Activated CD4-positive, alpha-beta T cell treated with anti-CD3 and anti-CD28 coated beads for 36 hours (primary cell): ENCODE data around the gene ANKRD35. TPM values are rescaled to one million over a fixed set of nuclear protein-coding genes. Genes with fewer than 3 reads are reported as not detected.
"Not testable (repeated sequence)": the region's sequence is repeated elsewhere in the genome, so short reads cannot be mapped to it uniquely, and the experiment has no call there.

Experiments
- ATAC-seq: fragments of 200-7000 bp; cut with Tn5 transposase; one replicate; pipeline ENCODE4 v1.10.0; 2021; ENCODE audit warnings: mild to moderate bottlenecking, moderate library complexity
- CTCF ChIA-PET: fragments of 350-600 bp; sonication (Branson Sonifier 250); formaldehyde crosslinking; loops from one replicate; lab custom pipeline; 2021; ENCODE audit warnings: antibody characterized with exemption; lab: Charles Lee
- POLR2A ChIA-PET: fragments of 350-600 bp; sonication (Branson Sonifier 250); formaldehyde crosslinking; loops from one replicate; lab custom pipeline; 2021; ENCODE audit warnings: antibody characterized with exemption, inconsistent platforms; lab: Charles Lee
- DNase-seq: peaks from one replicate; pipeline ENCODE4 v3.0.0-alpha.2; 2020
- H3K27ac Mint-ChIP-seq: one replicate; pipeline ENCODE4 v1.8.0; 2021; ENCODE audit warnings: mixed read lengths
- H3K27me3 Mint-ChIP-seq: one replicate; pipeline ENCODE4 v1.8.0; 2021; ENCODE audit warnings: mixed read lengths
- H3K36me3 Mint-ChIP-seq: one replicate; pipeline ENCODE4 v1.8.0; 2021; ENCODE audit warnings: low read depth, mixed read lengths
- H3K4me1 Mint-ChIP-seq: one replicate; pipeline ENCODE4 v1.8.0; 2021; ENCODE audit warnings: mixed read lengths
- H3K4me3 Mint-ChIP-seq: one replicate; pipeline ENCODE4 v1.8.0; 2021; ENCODE audit warnings: mild to moderate bottlenecking, moderate library complexity, mixed read lengths
- H3K9me3 Mint-ChIP-seq: one replicate; pipeline ENCODE4 v1.8.0; 2021; ENCODE audit warnings: low read depth, mixed read lengths
- intact Hi-C, 2 experiments: fragments of 100-400 bp; cut with DNase I in 1 of 2; cut with micrococcal nuclease in 1 of 2; formaldehyde crosslinking; loops; one replicate each; pipeline versions ENCODE4 v1.14.2 to v1.15.1; 2022 to 2024; cut with DNase I, micrococcal nuclease
- total RNA-seq, 2 experiments: library from RNA; stranded (reverse); gene quantifications; one replicate each; pipeline ENCODE4 v1.2.3, GENCODE V29; 2021

ANKRD35 gene
- total RNA-seq, 2 experiments from 2014 or later, result 0.30 to 0.55 TPM

DNA sequence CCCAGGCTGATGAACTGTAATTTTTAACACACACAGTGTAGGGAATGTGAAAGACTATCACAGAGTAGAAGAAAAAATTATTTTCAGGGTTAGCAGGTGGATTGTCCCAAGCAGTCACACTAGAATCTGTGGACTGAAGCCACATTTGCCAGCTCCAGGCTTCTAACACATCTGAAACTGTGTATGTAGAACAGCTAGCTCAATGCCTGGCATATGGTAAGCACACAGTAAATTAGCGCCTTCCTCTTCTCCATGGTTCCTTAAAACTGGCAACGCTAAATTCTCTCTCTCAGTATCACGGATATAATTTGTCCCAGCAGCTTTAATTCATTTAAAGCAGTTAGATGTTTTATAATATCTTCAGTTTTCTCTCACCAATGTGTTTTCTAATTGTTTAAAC, 42.6 kb downstream of the ANKRD35 start:
- intact Hi-C loops, result loop anchor here in 1 of 2 experiments (1.0 kb wide), 1 partner anchor 165 kb away; no protein-coding TSS in a partner anchor
- POLR2A ChIA-PET, result no interaction called here
- no peak for ATAC-seq
- CTCF ChIA-PET, result interaction anchor here (1.8 to 7.2 kb wide), 5 partner anchors 17 to 136 kb away, joined by 5 to 168 read pairs (median 44); partner anchors contain the start of genes ANKRD35, ITGA10 and PIAS3
- Mint-ChIP-seq H3K4me1 (peaks cover 7% of the 10 kb centered on the region), H3K27ac (no peak overlapping the region), H3K9me3 (no peaks in the 10 kb centered on the region), H3K27me3 (no peaks in the 10 kb centered on the region), H3K36me3 (peaks cover 22% of the 10 kb centered on the region), H3K4me3 (no peak overlapping the region)
- DNase-seq, result no peak

DNA sequence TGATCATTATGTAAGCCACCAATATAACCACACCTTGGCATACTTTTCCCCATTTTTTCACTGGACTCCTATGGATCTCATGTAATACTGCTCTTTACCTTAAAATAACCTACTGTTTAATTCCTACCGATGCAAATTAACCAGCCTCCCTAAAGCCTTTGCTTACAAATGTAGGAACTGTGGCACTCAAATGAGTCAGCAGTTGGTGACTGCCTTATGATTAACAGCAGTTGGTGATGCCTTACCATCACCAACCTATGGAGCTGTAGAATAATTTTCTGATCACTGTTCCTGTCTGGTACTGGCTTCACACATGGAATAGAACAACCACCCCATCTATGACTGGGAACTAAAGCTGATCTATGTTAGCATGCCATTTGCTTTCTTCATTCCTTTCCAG, 48.0 kb downstream of the ANKRD35 start:
- POLR2A ChIA-PET, result no interaction called here
- H3K4me3 Mint-ChIP-seq, result no peak overlapping the region
- DNase-seq (no peak), ATAC-seq (peak; percentile 53)
- no peaks in the 10 kb centered on the region for H3K9me3 Mint-ChIP-seq
- CTCF ChIA-PET, result interaction anchor here (0.6 to 1.3 kb wide), 3 partner anchors 9 to 81 kb away, joined by 3 to 6 read pairs (median 4); no protein-coding TSS in a partner anchor
- H3K27ac Mint-ChIP-seq, result no peak overlapping the region
- peaks cover 4% of the 10 kb centered on the region for H3K4me1 Mint-ChIP-seq
- H3K36me3 Mint-ChIP-seq, result peaks cover 52% of the 10 kb centered on the region
- intact Hi-C loops, result no loop called here
- H3K27me3 Mint-ChIP-seq, result no peaks in the 10 kb centered on the region

DNA sequence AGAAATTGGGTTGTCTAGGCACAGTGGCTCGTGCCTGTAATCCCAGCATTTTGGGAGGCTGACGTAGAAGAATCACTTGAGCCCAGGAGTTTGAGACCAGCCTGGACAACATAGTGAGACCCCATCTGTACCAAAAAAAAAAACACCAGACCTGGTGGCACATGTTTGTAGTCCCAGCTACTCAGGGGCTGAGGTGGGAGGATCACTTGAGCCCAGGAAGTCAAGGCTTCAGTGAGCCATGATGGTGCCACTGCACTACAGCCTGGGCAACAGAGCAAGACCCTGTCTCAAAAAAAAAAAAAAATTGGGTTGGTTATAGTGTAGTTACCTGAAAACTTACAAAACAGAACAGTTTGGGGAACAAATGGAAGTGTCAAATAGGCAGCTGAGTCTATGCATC, 54.9 kb downstream of the ANKRD35 start:
- intact Hi-C loops, H3K27me3 Mint-ChIP-seq, H3K9me3 Mint-ChIP-seq, H3K4me3 Mint-ChIP-seq, ATAC-seq, POLR2A ChIA-PET, DNase-seq, H3K27ac Mint-ChIP-seq: not testable (repeated sequence)
- CTCF ChIA-PET, result interaction anchor here (0.9 to 8.1 kb wide), 2 partner anchors 16 to 45 kb away, joined by 4 to 98 read pairs; partner anchors contain the start of gene NUDT17
- peaks cover 35% of the 10 kb centered on the region for H3K4me1 Mint-ChIP-seq
- peaks cover 69% of the 10 kb centered on the region for H3K36me3 Mint-ChIP-seq

- DNase-seq (peak; percentile 41), ATAC-seq (peak; percentile 78)
- H3K27ac Mint-ChIP-seq, result peak overlapping the region; percentile 96
- POLR2A ChIA-PET, result interaction anchor here (0.6 to 1.5 kb wide), 7 partner anchors 8 to 210 kb away, joined by 3 to 6 read pairs (median 5); partner anchors contain the start of genes NUDT17, PIAS3 and RBM8A
- peaks cover 43% of the 10 kb centered on the region for H3K4me1 Mint-ChIP-seq
- H3K36me3 Mint-ChIP-seq, result peaks cover 62% of the 10 kb centered on the region
- no peaks in the 10 kb centered on the region for H3K27me3 Mint-ChIP-seq
- intact Hi-C loops, result loop anchor here in 1 of 2 experiments (2.0 to 10.0 kb wide), 3 partner anchors 30 to 84 kb away; partner anchors contain the start of gene PIAS3
- H3K9me3 Mint-ChIP-seq, result no peaks in the 10 kb centered on the region
- H3K4me3 Mint-ChIP-seq, result peak overlapping the region; percentile 34
- CTCF ChIA-PET, result interaction anchor here (0.7 to 8.1 kb wide), 6 partner anchors 10 to 149 kb away, joined by 3 to 98 read pairs (median 4); partner anchors contain the start of genes NUDT17 and PIAS3
Observed at GRCh38 chr1:145828367-145829026, 57.2 kb downstream of the ANKRD35 start.

GRCh38 chr1:145827966-145828365, 57.7 kb downstream of the ANKRD35 start:
- intact Hi-C loops, result loop anchor here (2.0 to 10.0 kb wide), 4 partner anchors 17 to 83 kb away; partner anchors contain the start of genes NUDT17 (in 1 of the 2) and PIAS3 (in 1 of the 2)
- CTCF ChIA-PET, result interaction anchor here (0.7 to 8.1 kb wide), 5 partner anchors 10 to 149 kb away, joined by 3 to 98 read pairs (median 5); partner anchors contain the start of genes NUDT17 and PIAS3
- peaks cover 57% of the 10 kb centered on the region for H3K36me3 Mint-ChIP-seq

DNA sequence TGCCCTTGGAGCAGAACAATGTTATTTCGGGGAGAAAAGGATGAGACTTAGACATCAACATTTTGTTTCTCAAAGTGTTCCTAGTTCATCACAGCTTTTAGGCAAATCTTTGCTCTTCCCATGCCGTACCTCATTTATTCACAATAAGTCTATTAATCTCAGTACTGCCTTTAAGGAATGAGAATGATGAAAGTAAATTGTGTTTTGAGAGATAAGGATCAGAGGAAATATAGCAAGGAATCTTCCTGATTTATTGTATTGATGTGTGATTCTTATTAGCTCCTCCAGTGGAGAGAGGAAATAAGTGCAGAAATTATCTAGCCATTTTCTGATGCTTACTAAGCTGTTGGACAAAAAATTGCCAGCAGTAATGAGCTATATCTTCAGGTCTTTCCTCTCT, 59.6 kb downstream of the ANKRD35 start:
- DNase-seq (no peak), ATAC-seq (no peak)
- no peaks in the 10 kb centered on the region for H3K27me3 Mint-ChIP-seq
- no peaks in the 10 kb centered on the region for H3K9me3 Mint-ChIP-seq
- H3K36me3 Mint-ChIP-seq, result peaks cover 47% of the 10 kb centered on the region
- peaks cover 48% of the 10 kb centered on the region for H3K4me1 Mint-ChIP-seq
- CTCF ChIA-PET, result interaction anchor here (0.9 to 8.1 kb wide), 10 partner anchors 13 to 209 kb away, joined by 3 to 98 read pairs (median 4); partner anchors contain the start of genes NUDT17 and PIAS3
- H3K4me3 Mint-ChIP-seq, result peak overlapping the region; percentile 97
- POLR2A ChIA-PET, result interaction anchor here (0.6 to 1.2 kb wide), 3 partner anchors 33 to 150 kb away, joined by 3 to 12 read pairs (median 3); partner anchors contain the start of genes ANKRD34A and POLR3GL
- intact Hi-C loops, result loop anchor here (2.0 to 10.0 kb wide), 3 partner anchors 19 to 81 kb away; partner anchors contain the start of gene NUDT17 (in 1 of the 2)
- H3K27ac Mint-ChIP-seq, result peak overlapping the region; percentile 34

More at GRCh38 chr1:145827966-145828365, 57.7 kb downstream of the ANKRD35 start:
- Mint-ChIP-seq H3K4me1 (peaks cover 43% of the 10 kb centered on the region), H3K27me3 (no peaks in the 10 kb centered on the region), H3K9me3 (no peaks in the 10 kb centered on the region), H3K4me3 (peak overlapping the region; percentile 34), H3K27ac (peak overlapping the region; percentile 96)
- DNase-seq, result no peak
- ATAC-seq, result peak; percentile 25
- POLR2A ChIA-PET, result interaction anchor here (0.7 to 1.5 kb wide), 6 partner anchors 9 to 152 kb away, joined by 3 to 6 read pairs (median 4); partner anchors contain the start of genes NUDT17, PIAS3 and RBM8A

DNA sequence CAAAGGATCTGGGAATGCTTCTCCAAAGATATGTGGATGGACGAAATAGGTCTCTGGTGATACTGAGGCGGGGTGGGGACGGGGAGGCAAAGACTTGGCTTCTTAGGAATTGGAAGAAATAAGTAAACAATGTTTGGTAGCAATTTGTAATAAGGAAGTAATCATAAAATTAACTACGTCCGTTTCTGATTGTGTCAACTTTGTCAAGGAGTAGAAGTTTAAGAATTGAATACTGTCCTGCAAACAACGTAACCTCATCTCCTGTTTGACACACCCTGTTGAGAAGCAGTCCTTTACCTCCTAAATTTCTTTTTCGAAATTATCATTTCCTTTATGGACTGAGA, 61.2 kb downstream of the ANKRD35 start:
- intact Hi-C loops, result loop anchor here in 1 of 2 experiments (10.0 kb wide), 1 partner anchor 80 kb away; no protein-coding TSS in a partner anchor
- peaks cover 35% of the 10 kb centered on the region for H3K36me3 Mint-ChIP-seq
- CTCF ChIA-PET, result interaction anchor here (0.6 to 8.1 kb wide), 3 partner anchors 22 to 130 kb away, joined by 3 to 98 read pairs (median 3); partner anchors contain the start of gene NUDT17
- ATAC-seq (no peak), DNase-seq (no peak)
- H3K4me3 Mint-ChIP-seq, result peak overlapping the region; percentile 97
- no peaks in the 10 kb centered on the region for H3K27me3 Mint-ChIP-seq
- peaks cover 47% of the 10 kb centered on the region for H3K4me1 Mint-ChIP-seq
- H3K9me3 Mint-ChIP-seq, result no peaks in the 10 kb centered on the region
- POLR2A ChIA-PET, result interaction anchor here (1.0 to 1.3 kb wide), 2 partner anchors 21 to 227 kb away, joined by 4 to 5 read pairs; partner anchors contain the start of gene NUDT17
- peak overlapping the region; percentile 98 for H3K27ac Mint-ChIP-seq

DNA sequence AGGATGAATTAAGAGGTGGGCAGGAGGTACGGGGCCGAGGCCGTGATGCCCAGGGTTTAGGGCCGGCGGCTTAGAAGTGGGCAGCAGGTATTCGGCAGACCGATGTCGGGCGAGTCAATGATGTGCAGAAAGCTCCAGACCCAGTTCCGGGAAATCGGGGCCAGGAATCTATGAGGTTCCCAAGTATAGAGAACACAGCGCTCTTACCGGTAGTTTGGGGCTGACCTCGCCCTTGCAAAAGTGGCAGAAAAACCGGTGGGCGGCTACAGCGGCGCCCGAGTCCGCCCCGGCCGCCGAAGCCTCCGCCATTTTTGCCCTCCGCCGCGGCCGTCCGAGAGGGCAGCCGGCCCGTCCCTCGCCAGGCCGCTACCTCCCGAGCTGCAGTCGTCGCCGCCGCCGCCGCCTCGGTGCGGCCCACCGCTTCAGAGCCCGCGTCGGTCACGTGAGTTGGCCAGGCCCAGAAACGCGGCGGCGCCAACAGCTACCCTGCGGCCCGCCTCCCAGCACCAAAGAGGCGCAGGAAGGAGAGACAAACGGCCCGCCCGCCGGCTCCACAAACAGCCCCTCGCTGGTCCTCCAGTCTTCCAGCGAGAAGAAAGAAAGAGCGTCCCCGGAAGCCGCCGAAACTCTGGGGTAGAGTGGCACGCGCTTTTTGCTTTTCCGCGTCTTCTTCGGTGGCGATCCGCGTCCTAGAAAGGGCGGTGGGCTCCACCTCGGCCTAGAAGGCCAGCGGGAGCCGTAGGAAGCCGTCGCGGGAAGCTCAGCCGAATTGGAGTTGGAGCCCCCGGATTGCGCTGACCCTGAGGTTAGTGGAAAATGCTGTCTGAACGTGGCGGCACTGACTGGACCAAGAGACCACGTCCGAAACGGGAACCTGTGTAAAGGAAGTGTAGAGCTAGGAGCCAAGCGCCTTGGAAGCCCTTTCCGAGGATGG, 61.8 kb downstream of the ANKRD35 start, which contains the start of the genes POLR3C and RNF115:
TSS of gene POLR3C (plus strand) at position 636 of the 934 bp plus-strand sequence. CDS start 1,577 bp downstream, outside the sequence.
TSS of gene RNF115 (minus strand) at position 531 of the 934 bp plus-strand sequence. CDS start at position 309, 222 bp downstream.
- Mint-ChIP-seq H3K4me3 (peak within 1 kb of the TSS; percentile 97), H3K27me3 (no peaks in the 10 kb centered on the region), H3K36me3 (peaks cover 32% of the 10 kb centered on the region), H3K27ac (peak within 1 kb of the TSS; percentile 98), H3K4me1 (peaks cover 44% of the 10 kb centered on the region), H3K9me3 (no peaks in the 10 kb centered on the region)
- ChIA-PET POLR2A (interaction anchor here (1.0 to 1.3 kb wide), 2 partner anchors 21 to 228 kb away, joined by 4 to 5 read pairs; partner anchors contain the start of gene NUDT17), CTCF (interaction anchor here (0.6 to 8.1 kb wide), 2 partner anchors 23 to 130 kb away, joined by 3 to 98 read pairs; partner anchors contain the start of gene NUDT17)
- intact Hi-C loops, result loop anchor here in 1 of 2 experiments (10.0 kb wide), 1 partner anchor 79 kb away; no protein-coding TSS in a partner anchor
- peak; percentile 91 for DNase-seq
- ATAC-seq, result peak; percentile 67

DNA sequence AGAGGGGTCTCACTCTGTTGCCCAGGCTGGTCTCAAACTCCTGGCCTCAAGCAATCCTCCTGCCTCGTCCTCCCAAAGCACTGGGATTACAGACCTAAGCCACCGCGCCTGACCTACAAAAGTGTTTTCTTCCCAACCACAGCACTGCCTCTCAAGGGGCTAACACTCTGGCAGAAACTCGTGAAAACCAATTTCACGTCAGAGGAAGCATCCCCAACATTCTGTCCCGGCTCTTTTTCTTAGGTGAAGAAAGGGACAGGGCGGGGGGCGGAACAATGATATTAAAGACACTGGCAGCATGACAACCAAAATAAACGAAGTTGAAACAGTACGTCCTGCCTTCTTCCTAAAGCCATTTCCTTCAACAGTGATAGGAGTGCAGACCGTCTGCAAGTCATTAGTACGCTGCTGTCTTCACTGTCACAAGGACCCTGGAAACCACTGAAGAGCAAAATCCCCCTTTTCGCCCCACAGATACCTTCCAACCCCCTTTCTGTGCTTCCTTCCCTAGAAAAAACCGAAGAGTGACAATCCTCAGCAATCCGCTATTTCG, 62.8 kb downstream of the ANKRD35 start:
- H3K27me3 Mint-ChIP-seq, CTCF ChIA-PET, ATAC-seq, POLR2A ChIA-PET, H3K9me3 Mint-ChIP-seq, DNase-seq, H3K27ac Mint-ChIP-seq: not testable (repeated sequence)
- Mint-ChIP-seq H3K36me3 (peaks cover 22% of the 10 kb centered on the region), H3K4me1 (peaks cover 37% of the 10 kb centered on the region), H3K4me3 (peak overlapping the region; percentile 97)
- intact Hi-C loops, result loop anchor here in 1 of 2 experiments (10.0 kb wide), 1 partner anchor 78 kb away; no protein-coding TSS in a partner anchor

DNA sequence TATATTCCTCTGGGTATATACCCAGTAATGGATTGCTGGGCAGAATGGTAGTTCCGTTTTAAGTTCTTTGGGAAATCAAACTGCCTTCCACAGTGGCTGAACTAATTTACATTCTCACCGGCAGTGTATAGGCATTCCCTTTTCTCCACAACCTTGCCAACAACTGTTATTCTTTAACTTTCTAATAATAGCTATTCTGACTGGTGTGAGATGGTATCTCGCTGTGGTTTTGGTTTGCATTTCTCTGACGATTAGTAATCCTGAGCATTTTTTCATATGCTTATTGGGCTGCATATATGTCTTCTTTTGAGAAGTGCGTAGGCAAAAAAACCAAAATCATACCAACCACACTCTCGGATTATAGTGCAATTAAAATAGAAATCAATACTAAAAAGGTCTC, 67.6 kb downstream of the ANKRD35 start:
- H3K27ac Mint-ChIP-seq, CTCF ChIA-PET, H3K36me3 Mint-ChIP-seq, intact Hi-C loops, H3K9me3 Mint-ChIP-seq, H3K27me3 Mint-ChIP-seq, POLR2A ChIA-PET, H3K4me3 Mint-ChIP-seq, DNase-seq: not testable (repeated sequence)
- ATAC-seq, result peak; percentile 57
- peaks cover 20% of the 10 kb centered on the region for H3K4me1 Mint-ChIP-seq
